Forelimb muscle (tissue), 1 donor: ENCODE results near the gene PPM1F. TPM values are rescaled to one million over a fixed set of nuclear protein-coding genes. Genes with fewer than 3 reads are reported as not detected.
"Not testable (repeated sequence)": the region's sequence is repeated elsewhere in the genome, so short reads cannot be mapped to it uniquely, and the experiment has no call there.

Experiments
- DNase-seq: peaks from one replicate; pipeline ENCODE4 v3.0.0-alpha.2; 2013; ENCODE audit warnings: low read depth
- polyA plus RNA-seq: library from polyadenylated mRNA; unstranded; fragments of 120-200 nt; gene quantifications from one replicate; pipeline ENCODE4 v1.2.1, GENCODE V29; 2013; ENCODE audit not compliant: insufficient read length

Gene PPM1F
- polyA plus RNA-seq, 1 donor, result 48.6 TPM

GRCh38 chr22:21921729-21922128, 30.9 kb downstream of the PPM1F start:
- DNase-seq, result no peak

DNA sequence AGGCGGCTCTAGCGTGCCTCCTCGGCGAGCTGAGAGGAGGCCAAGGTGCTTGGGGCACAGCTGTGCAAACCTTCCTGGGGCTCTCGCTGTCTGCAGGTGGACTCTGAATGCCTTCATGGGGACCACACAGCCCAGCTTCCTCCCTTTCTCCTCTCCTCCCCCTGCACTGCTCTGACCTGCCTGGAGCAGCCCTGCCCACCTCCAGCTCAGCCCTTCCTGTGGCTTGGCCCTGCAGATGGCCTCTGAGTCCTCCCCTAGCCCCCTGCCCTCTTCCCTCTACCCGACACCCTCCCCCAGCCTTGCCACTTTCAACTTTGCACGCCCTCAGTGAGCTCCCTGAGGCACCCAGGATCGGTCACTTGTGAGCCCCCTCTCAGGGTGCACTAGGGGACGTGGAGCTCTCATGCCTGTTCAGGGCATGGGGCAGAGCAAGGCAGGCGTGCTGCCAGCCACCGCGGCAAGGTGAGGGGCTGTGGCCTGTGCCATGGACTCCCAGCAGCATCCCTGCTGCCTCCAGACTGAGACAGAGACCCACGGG, 31.4 kb downstream of the PPM1F start:
- no peak for DNase-seq

- no peak for DNase-seq
Observed at GRCh38 chr22:21920341-21921183, 32.1 kb downstream of the PPM1F start.

DNA sequence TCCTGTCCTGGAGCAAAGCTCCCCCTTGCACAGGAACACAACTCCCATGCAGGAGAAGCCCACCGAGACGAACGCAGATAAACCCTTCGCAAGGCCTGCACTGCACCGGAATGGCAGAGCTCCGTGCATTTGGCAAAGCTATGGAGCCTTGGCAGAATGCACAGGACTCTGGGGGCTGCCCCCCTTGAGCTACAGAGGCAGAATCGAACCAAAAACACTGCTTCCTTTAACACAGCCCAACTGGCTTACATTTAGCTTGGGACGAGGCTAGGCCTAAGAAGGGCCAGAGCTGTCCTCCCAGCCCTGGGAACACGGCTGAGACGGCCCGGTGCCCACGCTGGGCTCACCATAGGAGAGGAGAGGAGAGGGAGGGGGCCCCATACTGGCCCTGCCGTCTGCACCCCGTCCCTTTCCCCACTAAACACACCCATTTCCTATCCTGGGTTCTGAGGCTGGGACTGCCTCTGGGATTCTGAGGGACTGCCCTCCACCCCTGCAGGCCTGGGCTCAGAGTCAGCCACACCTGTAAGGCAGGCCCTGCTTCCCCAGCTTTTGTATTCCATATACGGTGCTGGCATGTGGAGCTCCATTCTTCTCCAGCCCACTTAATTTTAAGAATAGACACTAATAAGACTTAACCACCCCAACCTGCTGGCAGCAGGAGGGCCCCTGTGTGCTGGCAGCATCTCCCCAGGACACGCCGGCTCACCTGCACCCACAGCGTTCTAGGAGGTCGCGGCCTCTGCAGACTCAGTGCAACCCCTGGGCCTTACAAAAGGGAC, 32.9 kb downstream of the PPM1F start:
- no peak for DNase-seq

GRCh38 chr22:21918466-21919185, 34.0 kb downstream of the PPM1F start:
- no peak for DNase-seq

- no peak for DNase-seq
Observed at GRCh38 chr22:21917959-21918261, 34.7 kb downstream of the PPM1F start.

GRCh38 chr22:21917181-21917958, 35.3 kb downstream of the PPM1F start:
- DNase-seq, result no peak

- no peak for DNase-seq
Observed at GRCh38 chr22:21916309-21916918, 36.2 kb downstream of the PPM1F start.

DNA sequence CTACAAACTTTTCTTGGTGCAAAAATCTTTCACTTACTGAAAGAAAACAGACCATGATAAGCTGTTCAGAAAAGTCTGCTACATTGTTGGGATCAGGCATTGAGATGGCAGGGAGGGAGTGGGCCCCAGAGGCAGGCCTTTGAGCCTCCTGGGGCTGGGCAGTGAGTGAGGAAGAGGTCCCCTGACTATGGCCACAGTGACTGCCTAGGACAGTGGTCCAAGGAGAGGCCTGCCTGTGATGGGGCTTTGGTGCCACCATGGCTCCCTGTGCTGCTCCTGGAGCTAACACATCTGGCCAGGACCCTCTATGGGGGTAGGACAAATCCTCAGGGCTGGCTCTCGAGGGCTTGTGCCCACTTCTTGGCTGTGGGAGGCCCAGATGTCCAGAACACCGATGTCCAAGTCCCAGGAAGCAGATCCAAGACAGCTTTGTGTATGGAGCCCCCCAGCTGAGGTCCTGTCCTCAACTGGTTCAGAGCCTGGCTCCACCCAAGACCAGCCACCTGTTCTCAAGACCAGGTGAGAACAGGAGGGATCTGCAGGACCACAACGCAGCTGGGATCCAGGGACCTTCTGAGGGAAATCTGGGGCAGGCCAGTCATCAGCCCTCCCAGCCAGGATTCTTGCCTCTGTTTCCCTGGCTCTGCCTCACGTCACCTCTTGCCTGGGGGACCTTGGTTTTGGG, 36.9 kb downstream of the PPM1F start:
- DNase-seq, result no peak

GRCh38 chr22:21914033-21914642, 38.5 kb downstream of the PPM1F start:
- DNase-seq, result not testable (repeated sequence)

GRCh38 chr22:21910367-21910766, 42.3 kb downstream of the PPM1F start:
- not testable (repeated sequence) for DNase-seq

DNA sequence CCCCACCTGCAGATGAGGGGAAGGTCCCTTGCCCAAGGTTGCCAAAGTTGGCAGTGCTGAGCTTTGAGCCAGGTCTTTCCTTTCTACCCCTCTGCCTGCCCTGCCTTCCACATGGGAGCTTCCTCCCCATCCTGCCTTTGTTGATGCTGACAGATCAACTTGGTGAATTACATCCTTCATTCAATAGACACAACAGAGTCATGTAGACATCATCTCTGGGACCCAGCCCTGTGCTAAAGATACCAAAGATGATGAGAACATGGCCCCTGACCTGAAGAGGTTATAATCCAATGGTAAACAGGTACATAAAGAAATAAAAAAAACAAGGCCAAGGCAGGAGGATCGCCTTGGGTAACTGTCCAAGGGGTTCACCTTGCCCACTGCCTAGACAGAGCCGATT, 42.8 kb downstream of the PPM1F start:
- no peak for DNase-seq

- DNase-seq, result no peak
Observed at GRCh38 chr22:21907638-21908522, 44.8 kb downstream of the PPM1F start.

DNA sequence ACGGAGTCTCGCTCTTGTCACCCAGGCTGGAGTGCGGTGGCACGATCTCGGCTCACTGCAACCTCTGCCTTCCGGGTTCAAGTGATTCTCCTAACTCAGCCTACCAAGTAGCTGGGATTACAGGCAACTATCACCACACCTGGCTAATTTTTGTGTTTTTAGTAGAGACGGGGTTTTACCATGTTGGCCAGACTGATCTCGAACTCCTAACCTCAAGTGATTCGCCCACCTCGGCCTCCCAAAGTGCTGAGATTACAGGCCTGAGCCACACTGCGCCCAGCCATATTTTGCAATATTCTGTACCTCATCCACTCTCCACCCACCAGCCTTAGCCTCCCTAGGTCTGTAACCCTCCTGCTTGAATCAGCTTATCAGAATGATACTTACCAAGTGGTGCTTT, 47.4 kb downstream of the PPM1F start:
- DNase-seq, result not testable (repeated sequence)

DNA sequence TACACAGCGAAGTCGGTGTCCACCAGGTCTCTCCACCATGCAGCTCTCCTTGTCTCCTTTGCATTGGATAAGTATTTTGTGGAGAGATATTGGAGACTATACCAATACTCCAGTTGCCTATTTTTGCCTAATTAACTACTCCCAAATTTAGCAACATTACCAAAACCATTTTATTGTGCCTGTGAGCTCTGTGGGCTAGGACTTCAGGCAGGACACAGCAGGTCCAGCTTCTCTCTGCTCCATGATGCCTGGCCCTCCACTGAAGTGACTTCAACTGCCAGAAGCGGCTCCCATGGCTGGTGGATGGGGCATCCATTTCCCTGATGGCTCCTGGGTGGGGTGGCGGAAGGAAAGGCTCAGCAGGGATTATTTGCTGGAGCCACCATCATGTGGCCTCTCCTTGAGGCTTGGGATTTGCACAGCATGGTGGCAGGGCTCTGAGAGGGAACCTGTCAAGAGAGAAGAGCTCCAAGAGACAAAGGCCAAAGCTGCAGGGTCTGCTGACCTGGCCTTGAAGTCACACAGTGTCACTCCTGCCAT, 48.3 kb downstream of the PPM1F start:
- no peak for DNase-seq

DNA sequence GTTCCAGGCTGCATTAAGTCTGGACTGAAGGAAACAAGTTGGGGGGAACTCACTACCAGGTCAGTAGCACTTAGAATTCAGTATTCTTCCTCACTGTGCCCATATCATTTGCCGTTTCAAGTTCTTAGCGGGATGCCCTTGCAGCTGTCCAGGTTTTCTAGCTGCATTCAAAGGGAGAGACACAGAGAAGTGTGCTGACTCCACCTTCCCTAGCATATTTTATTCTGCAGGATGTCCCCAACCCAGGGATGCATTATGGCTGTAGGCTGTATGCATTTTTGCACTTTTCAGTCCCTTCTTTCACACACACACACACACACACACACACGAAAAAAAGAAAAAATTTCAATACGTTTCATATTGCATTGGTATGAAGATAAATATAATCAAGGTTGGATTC, 49.4 kb downstream of the PPM1F start:
- DNase-seq, result no peak

GRCh38 chr22:21902296-21903087, 50.2 kb downstream of the PPM1F start:
- DNase-seq, result no peak
